Body of pancreas (tissue), 4 donors: Measurements from ENCODE around the gene BTBD9. TPM values are rescaled to one million over a fixed set of nuclear protein-coding genes. Genes with fewer than 3 reads are reported as not detected.

Source experiments
- ATAC-seq: fragments of 150-250 bp; one replicate; pipeline ENCODE4 v1.9.1; 2016
- DNase-seq, 4 donors: peaks; one replicate each; pipeline ENCODE4 v3.0.0-alpha.2; 2019
- H3K27ac ChIP-seq, 4 donors: fragments of 200-600 bp; sonication (generic); 1 replicate in 3 of 4; 2 replicates in 1 of 4; pipeline versions ENCODE4 v1.5.1 to v1.6.1; 2016 to 2019; ENCODE audit warnings: mild to moderate bottlenecking in 1 of 4, mixed read lengths in 1 of 4, moderate library complexity in 1 of 4
- H3K27me3 ChIP-seq, 2 donors: fragments of 200-600 bp; sonication (generic); one replicate each; pipeline ENCODE4 v1.6.0; 2016; ENCODE audit warnings: mild to moderate bottlenecking in 1 of 2
- H3K36me3 ChIP-seq, 2 donors: fragments of 200-600 bp; sonication (generic); replicated peaks in 1 of 2; 2 replicates each; pipeline ENCODE4 v1.5.1; 2016; ENCODE audit warnings: low read depth in 2 of 2; ENCODE audit not compliant: insufficient read depth in 1 of 2
- H3K4me1 ChIP-seq: fragments of 200-600 bp; sonication (generic); one replicate; pipeline ENCODE4 v1.6.0; 2016
- H3K4me3 ChIP-seq, 2 donors: fragments of 200-600 bp; sonication (generic); 1 replicate in 1 of 2; 2 replicates in 1 of 2; pipeline ENCODE4 v1.5.1; 2016 to 2019
- H3K9me3 ChIP-seq, 3 donors: fragments of 200-600 bp; sonication (generic); 1 replicate in 2 of 3; 2 replicates in 1 of 3; pipeline ENCODE4 v1.5.1; 2016
- POLR2A ChIP-seq, 3 donors: fragments of 450-650 bp; IDR thresholded peaks; one replicate each; pipeline ENCODE4 v1.6.1; 2016; ENCODE audit warnings: antibody characterized with exemption in 3 of 3, mild to moderate bottlenecking in 2 of 3
- WGBS, 2 donors: methylation state at CpG; one replicate each; pipeline ENCODE4 v1.1.5; 2017; 5-methylcytosine and 5-hydroxymethylcytosine counted together
- intact Hi-C: fragments of 100-400 bp; cut with DNase I; formaldehyde crosslinking; loops from one replicate; pipeline ENCODE4 v1.15.1; 2023
- total RNA-seq, 2 donors: library from RNA; depleted of rRNA; stranded (reverse); fragments of >200 nt; gene quantifications; one replicate each; pipeline ENCODE4 v1.1.0, GENCODE V29; 2016
- TF ChIP-seq, protein P1 (sequence below), 7 experiments: fragments of 450-650 bp in 4 of 7; fragments of 200-600 bp in 3 of 7; sonication (generic) in 3 of 7; IDR thresholded peaks; one replicate each; pipeline ENCODE4 v1.5.1; 2016 to 2019; ENCODE audit warnings: antibody characterized with exemption in 7 of 7

Gene BTBD9
- total RNA-seq, 2 donors from 2014 or later = 11.9 to 29.3 TPM

DNA sequence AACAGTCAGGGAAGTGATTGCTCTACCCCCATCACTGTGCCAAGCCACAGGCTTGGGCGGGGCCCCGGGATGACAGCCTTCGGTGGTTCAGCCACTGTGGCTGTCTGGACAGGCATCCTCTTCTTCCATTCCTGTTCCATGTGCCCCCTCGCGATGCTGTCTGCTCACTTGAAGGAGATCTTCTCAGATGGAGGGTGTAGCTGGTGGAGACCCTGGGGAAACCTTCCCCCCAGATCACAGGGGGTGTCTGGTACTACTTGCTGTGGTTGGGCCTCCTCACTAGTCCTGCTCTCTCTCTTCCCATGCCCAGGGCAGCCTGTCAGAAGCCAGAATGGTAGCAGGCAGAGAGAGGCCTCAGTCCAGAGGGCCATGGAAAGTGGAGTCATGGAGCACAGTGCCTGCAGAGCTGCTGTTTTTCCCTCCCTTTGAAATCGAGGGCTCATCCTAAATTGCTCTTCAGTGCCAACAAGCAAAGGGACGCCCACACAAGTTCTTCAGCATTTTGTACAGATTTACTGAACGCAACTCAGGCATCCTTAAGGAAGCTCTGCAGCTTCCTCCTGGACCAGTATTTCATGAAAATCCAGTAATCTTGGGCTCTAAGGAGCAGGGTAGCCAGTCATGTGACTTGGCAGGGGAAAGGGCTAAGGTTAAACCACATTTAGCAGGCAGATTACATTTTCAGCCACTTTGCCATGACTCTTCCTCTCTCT, 493.6 kb downstream of the BTBD9 start:
- intact Hi-C loops = no loop called here
- peaks cover 16% of the 10 kb centered on the region for H3K4me1 ChIP-seq
- DNase-seq (no peak), ATAC-seq (no peak)
- 84 to 94% methylated on average over 8 of the region's 8 CpGs for WGBS, 2 donors
- no peak overlapping the region for H3K4me3 ChIP-seq
- no peaks in the 10 kb centered on the region for H3K9me3 ChIP-seq
- H3K27me3 ChIP-seq = no peaks in the 10 kb centered on the region
- H3K36me3 ChIP-seq = no peaks in the 10 kb centered on the region
- H3K27ac ChIP-seq = no peak overlapping the region
- no peak for TF ChIP-seq POLR2A (IDR thresholded peaks at IDR 0.05)
- TF ChIP-seq, protein P1, sequence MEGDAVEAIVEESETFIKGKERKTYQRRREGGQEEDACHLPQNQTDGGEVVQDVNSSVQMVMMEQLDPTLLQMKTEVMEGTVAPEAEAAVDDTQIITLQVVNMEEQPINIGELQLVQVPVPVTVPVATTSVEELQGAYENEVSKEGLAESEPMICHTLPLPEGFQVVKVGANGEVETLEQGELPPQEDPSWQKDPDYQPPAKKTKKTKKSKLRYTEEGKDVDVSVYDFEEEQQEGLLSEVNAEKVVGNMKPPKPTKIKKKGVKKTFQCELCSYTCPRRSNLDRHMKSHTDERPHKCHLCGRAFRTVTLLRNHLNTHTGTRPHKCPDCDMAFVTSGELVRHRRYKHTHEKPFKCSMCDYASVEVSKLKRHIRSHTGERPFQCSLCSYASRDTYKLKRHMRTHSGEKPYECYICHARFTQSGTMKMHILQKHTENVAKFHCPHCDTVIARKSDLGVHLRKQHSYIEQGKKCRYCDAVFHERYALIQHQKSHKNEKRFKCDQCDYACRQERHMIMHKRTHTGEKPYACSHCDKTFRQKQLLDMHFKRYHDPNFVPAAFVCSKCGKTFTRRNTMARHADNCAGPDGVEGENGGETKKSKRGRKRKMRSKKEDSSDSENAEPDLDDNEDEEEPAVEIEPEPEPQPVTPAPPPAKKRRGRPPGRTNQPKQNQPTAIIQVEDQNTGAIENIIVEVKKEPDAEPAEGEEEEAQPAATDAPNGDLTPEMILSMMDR (IDR thresholded peaks at IDR 0.05) = no peak

- Histone ChIP-seq H3K4me1 (peaks cover 7% of the 10 kb centered on the region), H3K27me3 (no peaks in the 10 kb centered on the region), H3K27ac (no peak overlapping the region), H3K4me3 (no peak overlapping the region), H3K9me3 (no peaks in the 10 kb centered on the region), H3K36me3 (no peaks in the 10 kb centered on the region)
- WGBS, 2 donors = 93 to 94% methylated on average over 4 to 5 of the region's 5 CpGs
- TF ChIP-seq, protein P1 (IDR thresholded peaks at IDR 0.05) = no peak
- TF ChIP-seq POLR2A (IDR thresholded peaks at IDR 0.05) = no peak
- DNase-seq (no peak), ATAC-seq (no peak)
- intact Hi-C loops = no loop called here
Observed at GRCh38 chr6:38144365-38144945, 495.3 kb downstream of the BTBD9 start.

- no peaks in the 10 kb centered on the region for H3K4me1 ChIP-seq
- no peaks in the 10 kb centered on the region for H3K36me3 ChIP-seq
- ATAC-seq = no peak
- intact Hi-C loops = no loop called here
- no peak for DNase-seq
- no peak overlapping the region for H3K4me3 ChIP-seq
- WGBS, 2 donors = 82 to 92% methylated on average over 8 of the region's 8 CpGs
- TF ChIP-seq, protein P1 (IDR thresholded peaks at IDR 0.05) = no peak
- no peak for TF ChIP-seq POLR2A (IDR thresholded peaks at IDR 0.05)
- H3K27ac ChIP-seq = no peak overlapping the region
- no peaks in the 10 kb centered on the region for H3K9me3 ChIP-seq
- H3K27me3 ChIP-seq = no peaks in the 10 kb centered on the region
Observed at GRCh38 chr6:38143191-38144150, 496.3 kb downstream of the BTBD9 start.

GRCh38 chr6:38142178-38142902, 497.4 kb downstream of the BTBD9 start:
- DNase-seq (no peak), ATAC-seq (no peak)
- no peak overlapping the region for H3K4me3 ChIP-seq
- TF ChIP-seq, protein P1 (IDR thresholded peaks at IDR 0.05) = no peak
- no peak for TF ChIP-seq POLR2A (IDR thresholded peaks at IDR 0.05)
- H3K9me3 ChIP-seq = no peaks in the 10 kb centered on the region
- H3K27me3 ChIP-seq = no peaks in the 10 kb centered on the region
- intact Hi-C loops = no loop called here
- no peaks in the 10 kb centered on the region for H3K36me3 ChIP-seq
- H3K27ac ChIP-seq = no peak overlapping the region
- H3K4me1 ChIP-seq = no peaks in the 10 kb centered on the region
- WGBS, 2 donors = 90 to 95% methylated on average over 7 of the region's 7 CpGs
